ENCODE data around the gene OMG.

GRCh38 chr17:31272803-31273202 is 24.2 kb downstream of the OMG start:
- no peak for TF ChIP-seq CTCF (IDR thresholded peaks at IDR 0.05)
- no peak for TF ChIP-seq POLR2A (IDR thresholded peaks at IDR 0.05)

All from testis (tissue), 2 donors.